Fibroblast of gingiva (primary cell): ENCODE results near the gene BMP8A.
A peak's percentile ranks its signal among the peaks of the same experiment; 100 is the strongest.
"Not testable (repeated sequence)": the region's sequence is repeated elsewhere in the genome, so short reads cannot be mapped to it uniquely, and the experiment has no call there.

Experiments
- DNase-seq: peaks from one replicate; pipeline ENCODE4 v3.0.0-alpha.2; 2011; ENCODE audit warnings: low read depth

BMP8A gene

DNA sequence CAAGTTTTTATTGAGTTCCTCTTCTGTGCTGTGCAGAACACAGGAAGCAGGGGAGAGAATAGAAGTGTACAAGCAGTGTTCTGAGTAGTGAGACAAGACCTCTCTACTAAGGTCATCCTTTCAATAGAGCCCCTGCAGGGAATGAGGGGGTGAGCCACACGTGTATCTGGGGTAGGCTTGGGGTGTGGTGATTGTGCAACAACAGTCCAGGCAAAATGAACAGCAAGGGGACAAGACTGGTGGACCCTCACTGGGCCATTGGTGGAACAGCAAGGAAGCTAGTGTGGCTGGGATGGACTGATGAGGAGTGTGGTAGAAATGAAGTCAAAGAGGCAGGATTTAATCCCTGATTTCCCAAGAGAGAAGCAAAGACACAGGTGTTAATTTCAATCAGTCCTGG is 8.2 kb upstream of the BMP8A start:
- no peak for DNase-seq

DNA sequence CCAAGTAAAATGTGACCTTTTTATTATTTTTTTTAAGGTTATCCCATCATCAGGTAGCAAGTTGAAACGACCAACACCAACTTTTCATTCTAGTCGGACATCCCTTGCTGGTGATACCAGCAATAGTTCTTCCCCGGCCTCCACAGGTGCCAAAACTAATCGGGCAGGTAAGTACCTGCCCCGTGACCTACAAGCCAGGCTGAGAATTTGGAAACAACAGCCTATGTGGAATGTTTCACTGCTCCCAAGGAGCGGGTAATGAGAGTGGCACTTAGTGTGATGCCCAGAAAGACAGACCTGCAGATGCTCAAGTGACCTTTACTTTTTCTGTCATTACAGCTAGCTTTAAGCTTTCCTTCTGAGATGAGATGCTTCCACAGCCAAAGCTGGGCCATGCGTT is 6.9 kb upstream of the BMP8A start:
- DNase-seq, result no peak

DNA sequence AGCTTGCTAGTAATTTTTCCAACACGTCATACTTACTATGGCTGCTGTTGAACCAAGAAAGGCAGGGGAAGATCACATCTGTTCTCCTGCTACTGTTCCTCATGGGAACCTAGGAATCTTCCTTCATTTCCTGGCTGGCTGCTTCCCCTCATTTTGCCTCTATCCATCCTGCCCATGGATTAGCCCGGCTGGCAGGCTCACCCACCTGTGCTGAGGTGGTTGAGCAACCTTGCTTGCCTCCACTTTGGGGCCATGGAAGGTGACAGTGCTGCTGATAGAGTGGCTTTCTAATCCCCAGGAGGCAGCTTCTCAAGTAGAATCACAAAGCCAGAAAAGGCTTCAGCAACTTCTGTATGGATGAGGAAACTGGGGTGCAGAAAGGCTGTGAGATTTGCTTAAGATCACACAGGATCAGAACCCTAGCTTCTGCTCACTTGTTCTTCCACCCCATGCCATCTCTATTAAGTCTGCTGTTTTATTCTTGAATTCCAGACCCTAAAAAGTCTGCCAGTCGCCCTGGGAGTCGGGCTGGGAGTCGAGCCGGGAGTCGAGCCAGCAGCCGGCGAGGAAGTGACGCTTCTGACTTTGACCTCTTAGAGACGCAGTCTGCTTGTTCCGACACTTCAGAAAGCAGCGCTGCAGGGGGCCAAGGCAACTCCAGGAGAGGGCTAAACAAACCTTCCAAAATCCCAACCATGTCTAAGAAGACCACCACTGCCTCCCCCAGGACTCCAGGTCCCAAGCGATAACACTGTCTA is 6.2 kb upstream of the BMP8A start:
- DNase-seq, result no peak

DNA sequence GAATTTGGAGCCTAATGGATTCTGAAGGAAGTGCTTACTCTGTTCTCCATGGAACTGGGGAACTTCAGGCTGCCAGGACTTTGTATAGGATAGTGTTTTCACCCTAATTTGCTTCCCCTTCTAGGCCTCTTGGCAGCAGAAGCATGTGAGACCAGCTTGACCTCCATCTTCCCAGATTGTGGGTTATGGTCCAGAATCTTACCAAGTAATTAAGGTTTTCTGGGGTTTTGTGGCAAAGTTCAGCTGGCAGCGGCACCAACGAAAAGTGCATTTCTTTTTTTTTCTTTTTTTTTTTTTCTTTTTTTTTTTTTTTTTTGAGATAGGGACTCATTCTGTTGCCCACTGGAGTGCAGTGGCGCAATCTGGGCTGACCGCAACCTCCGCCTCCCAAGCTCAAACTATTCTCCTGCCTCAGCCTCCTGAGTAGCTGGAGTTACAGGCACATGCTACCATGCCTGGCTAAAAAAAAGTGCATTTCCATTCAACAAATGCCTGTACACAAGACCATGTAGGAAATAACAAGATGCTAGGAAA is 3.4 kb upstream of the BMP8A start:
- DNase-seq, result no peak

DNA sequence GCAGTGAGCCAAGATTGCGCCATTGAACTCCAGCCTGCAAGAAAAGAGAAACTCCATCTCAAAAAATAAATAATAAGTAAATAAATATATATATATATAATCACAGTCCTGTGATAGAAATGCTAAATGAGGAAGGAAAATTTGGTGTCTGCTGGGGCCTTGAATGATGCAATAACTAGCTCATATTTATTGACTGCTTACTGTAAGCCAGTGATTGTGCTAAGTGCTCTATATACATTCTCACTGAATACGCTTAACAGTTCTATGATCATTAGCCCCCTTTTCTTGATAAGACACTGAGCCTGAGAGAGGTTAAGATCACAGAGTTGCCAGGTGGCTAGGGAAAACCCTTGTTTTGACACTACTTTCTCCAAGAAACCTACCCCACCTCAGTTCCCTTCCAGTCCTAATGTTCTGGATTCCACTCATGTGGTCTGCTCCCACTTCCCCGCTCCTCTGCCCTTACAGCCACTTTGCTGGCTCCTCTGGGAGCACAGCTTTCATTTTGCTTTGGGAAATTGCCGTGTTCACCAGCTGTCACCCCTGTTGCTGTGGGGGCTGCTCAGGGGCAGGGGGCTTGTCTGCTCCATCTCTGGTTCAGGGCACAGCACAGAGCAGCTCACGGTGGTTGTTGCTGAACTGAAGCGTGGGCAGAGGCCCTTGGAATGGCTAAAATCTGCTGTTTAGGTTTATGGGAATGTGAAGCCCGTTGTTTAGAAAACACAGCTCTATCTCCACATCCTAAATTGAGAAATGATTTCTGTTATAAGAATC is 2.5 kb upstream of the BMP8A start:
- no peak for DNase-seq

DNA sequence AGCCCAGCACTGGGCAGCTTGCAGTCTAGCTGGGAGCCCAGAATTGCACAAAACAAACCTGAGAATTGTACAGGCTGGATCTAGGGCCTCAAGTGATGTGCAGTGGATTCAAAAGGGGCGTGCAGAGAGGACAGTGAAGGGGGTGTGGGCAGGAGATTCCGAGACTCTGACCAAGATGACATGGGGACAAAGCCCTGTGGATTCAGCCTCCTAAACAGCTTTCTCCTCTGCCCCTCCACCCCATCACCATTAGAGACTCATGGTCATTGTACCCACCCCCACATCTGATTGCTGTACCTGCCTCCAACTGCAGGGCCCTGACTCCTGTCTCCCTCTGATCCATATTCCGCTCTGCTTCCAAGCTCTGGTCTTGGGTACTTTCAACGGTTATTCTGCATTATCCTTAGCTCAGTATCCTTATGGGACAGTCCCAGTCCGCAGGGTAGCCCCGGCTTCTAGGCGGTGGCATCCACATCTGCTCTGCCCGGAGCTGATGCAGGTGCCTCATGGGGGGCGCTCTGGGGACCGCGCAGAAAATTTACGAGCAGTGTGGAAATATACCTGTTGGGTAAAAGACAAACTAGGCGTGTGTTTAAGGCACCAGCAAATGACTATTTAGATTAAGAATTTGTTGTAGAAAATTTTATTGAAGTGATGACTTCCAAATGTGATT is 1.7 kb upstream of the BMP8A start:
- no peak for DNase-seq

DNA sequence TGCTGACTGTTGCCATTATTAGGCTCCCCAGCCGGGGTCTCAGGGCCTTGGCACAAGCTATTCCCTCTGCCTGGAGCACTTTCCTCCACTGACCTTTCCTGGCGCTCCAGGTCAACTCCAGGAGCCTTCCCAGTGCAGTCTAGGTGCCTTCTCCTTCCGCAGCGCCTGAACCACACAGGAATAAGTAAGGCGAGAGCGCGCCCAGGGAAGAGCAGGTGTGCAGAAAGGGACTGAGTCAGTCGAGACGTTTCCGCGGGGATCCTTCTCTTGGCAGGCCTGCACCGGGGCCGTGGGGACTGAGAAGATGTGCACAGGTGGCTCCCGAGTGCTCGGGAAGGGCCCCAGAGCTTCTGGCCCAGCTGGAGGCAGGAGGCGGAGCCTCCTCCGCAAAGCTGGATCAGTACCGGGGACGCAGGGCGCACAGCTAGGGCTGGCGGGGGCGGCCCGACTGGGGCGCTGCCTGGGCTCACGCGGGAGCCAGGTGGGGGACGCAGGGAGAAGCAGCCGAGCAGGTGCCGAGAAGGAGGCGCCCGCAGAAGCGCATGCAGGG is 765 bp upstream of the BMP8A start:
- no peak for DNase-seq

DNA sequence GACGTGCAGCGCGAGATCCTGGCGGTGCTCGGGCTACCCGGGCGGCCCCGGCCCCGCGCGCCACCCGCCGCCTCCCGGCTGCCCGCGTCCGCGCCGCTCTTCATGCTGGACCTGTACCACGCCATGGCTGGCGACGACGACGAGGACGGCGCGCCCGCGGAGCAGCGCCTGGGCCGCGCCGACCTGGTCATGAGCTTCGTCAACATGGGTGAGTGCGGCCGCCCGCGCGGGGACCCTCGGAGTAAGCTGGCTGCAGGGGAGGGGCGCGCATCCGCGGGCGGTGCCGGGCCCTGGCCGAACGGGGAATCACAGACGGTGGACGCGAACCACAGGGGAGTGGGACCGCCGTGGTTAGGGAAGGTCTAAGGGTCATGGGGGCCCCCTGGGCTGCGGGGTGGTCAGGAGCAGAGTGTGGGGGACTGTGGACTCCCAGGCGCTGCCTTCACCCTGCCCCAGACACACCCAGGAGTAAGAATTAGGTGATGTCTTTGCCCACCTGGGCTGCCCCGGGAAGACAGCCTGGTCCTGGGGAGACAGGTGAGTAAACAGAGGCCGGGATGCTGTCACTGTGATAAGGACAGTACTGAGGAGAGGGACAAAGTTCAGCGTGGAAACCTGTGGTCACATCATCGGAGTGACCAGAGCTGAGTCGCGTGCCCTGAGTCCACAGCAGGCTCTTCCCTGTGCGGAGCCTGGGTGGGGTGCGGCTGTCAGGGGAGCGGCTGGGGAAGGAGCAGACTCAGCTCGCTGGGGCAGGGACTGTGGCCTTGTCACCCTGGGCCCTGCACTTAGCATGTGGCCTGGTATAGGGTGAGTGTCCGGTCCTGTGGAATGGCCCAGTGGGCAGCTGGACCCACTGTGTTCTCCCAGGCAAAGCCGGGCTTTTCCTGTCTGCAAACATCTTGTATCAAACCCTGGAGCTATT is 944 bp downstream of the BMP8A start:
- DNase-seq, result not testable (repeated sequence)

DNA sequence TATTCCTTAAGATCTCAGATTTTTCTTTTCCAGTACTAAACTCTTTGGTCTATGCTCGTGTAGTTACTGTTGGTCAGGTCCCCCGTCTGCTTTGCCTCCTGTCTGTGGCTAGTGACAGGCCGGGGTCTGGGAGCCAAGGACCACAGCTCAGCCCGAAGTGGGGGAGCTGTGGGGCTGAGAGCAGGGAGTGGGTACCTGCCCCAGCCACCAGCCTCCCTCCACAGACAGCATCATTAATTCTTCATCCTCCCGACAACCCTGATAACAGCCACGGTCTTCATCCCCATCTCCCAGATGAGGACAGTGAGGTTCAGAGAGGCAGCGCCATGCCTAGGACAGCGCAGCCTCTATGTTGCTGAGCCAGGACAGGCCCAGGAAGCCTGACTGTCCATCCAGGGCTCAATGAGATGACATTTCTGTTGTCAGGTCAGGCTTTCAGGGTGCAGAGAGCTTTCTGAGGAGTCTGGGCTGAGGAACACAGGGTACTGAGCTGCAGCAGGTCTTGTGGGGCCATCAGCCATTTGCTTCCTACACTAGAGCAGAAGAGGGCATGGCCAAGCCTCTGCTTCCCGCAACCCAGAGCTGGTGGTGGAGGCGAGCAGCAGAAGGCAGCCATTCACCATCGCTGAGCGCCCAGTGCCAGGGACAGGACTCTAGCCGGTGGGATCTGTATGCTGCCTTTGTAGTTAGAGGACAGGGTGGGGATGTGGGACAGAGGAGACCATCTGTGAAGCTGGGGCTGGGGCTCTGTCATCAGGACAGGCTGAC is 1.8 kb downstream of the BMP8A start:
- not testable (repeated sequence) for DNase-seq

DNA sequence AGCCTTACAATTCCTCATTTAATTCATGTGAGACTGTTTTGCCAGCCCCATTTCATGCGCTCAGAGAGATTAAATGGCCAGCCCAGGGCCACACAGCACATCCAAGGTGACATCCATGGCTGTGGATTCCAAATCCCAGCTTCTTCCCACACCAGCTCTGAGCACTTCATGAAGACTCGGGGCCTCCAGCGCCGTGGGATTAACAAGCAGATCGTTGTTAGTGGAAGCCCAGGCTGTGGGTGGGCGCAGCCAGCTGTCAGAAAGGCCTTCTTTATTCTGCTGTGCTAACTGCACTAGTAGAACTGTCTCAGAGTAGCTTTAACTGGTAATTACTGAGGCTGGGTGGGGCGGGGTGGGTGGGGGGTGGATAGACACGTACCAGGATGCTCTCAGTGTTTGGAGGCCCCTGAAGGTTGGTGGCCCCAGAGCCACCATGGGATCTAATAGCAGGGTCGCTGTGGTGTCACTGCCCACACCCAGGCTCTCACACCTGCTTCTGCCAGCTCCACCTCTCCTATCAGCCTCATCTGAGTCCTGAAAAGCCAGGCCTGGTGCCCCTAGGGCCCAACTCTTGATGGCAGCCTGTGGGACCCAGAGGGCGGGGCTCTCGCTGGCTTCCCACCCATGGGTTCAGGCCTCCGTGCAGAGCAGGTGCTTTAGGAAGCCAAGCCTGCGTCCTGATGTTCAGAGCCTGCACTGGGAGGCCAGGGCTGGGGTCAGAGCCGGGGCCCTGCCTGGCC is 3.4 kb downstream of the BMP8A start:
- no peak for DNase-seq

DNA sequence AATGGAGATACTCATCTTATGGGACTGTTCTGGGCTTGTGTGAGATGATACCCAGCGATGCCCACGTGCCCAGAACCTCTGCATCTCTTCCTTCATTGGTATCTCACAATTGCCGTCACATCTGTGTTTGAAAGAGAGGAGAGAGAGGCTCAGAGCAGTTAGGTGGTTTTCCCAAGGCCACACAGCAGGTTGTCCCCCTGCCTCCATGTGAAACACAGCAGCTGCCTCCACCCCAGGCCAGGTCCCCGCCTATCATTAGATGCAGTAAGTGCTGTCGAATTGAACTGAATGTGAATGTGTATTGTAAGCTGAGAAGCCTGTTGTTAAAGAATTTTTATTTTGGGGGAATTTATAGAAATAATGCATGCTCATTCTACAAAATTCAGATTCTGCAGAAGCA is 5.1 kb downstream of the BMP8A start:
- DNase-seq, result not testable (repeated sequence)

DNA sequence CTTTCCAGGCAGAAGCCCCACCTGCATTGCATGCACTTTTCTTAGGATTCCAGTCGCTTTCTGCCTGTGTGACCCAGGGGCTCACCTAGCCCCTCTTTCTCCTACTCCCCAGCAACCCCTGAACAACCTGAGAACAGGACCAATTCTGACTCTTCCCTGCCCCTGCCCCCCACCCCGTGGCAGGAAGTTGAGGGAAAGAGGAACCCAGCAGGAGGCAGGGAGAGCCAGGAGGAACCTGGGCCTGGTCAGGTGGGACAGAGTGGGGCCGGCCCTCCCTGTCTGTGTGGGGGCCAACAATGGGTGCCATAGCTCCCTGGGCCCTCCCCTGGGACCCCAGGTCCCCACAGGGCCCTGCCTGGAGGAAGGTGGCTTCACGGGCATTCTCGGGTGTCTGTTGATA is 6.1 kb downstream of the BMP8A start:
- DNase-seq, result no peak

DNA sequence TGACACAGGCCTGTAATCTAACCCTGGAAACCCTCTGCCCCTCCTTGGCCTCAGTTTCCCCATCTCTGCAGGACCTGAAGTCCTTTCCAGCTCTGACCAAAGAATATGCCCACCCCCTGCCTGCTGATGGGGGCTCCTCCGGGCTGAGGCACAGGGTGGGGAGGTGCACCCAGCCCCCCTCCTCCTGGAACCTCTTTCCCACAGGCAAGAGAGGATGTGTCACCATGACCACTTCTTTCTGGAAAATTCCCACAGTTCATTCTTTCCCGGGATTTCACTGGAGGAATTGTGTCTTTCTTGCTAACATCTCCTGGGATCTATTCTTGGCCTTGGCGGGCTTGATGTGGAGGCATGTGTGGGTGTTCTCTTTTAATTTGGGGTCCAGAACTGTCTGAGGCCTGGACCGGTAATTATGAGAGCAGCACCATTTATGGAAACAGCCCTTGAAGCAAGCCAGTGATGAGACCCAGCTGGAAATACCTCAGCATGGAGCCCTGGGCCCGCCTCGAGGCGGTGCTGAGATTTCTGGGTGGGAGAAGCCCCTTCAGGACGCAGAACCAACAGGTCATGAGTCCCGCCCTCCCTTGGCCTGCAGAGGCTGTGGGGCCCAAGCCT is 6.8 kb downstream of the BMP8A start:
- DNase-seq, result not testable (repeated sequence)

DNA sequence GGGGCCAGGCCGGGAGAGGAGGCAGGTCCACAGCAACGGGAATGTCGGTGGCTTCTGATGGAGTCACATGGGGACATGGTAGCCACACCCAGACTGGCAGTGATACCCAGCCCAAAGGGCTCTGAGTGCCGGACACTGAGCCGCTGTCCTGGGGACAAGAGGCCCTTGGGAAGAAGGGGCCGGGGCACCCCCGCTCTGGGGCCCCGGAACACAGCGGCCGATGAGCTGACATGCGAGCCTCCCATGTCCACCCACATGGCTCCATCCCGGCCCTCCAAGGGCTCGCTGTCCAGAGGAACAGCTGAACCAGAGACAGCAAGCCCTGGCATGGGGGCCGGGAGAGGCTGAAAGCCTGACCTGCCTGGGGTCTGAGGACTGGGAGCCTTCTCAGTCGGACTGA is 7.4 kb downstream of the BMP8A start:
- not testable (repeated sequence) for DNase-seq

DNA sequence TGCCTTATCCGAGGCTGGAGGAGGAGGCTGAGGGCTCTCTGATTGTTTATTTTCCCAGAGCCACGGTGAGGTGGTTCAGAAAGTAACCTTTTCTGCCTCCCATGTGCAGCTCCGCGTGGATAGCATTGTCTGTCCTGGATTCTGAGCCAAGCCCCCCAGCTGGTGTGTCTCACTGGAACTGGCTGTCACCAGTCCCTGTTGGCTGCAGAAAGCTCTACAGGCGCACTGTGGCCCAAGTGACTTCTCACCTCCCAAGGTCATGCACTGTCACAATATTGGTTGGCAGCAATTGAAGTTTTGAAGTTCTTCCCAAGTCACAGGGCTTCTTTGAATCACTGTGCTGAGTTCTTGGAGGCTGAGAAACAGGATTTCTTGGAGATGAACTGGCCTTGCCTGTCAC is 8.2 kb downstream of the BMP8A start:
- DNase-seq, result no peak

DNA sequence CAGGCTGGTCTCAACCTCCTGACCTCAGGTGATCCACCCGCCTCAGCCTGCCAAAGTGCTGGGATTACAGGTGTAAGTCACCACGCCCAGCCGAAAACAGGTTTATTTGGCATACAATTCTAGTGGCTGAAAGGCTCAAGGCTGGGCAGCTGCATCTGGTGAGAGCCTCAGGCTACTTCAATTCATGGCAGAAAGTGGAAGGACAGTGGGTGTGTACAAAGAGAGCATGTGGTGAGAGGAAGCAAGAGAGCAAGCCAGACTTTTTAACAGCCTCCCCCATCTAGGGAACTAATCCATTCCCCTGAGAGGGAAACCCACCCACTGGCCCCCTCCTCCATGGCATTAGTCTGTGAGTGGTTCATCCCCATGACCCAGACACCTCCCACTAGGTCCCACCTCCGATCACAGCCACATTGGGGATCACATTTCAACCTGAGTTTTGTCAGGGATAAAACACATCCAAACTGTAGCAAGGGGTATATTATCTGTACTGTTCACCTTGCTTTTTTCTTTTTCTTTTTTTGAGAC is 9.5 kb downstream of the BMP8A start:
- no peak for DNase-seq

DNA sequence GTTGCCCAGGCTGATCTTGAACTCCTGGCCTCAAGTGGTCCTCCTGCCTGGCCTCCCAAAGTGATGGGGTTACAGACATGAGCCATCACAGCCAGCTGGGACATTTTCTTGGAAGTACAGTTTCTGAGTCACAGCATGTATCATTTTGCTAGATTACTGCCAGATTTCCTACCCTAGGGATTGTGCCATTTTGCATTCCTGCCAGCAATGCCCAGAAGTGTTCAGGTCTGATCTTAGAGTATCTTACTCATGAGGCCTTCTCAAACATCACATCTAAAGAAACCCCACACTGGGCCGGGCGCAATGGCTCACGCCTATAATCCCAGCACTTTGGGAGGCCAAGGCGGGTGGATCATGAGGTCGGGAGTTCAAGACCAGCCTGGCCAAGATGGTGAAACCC is 10.2 kb downstream of the BMP8A start:
- peak; percentile 95 for DNase-seq

DNA sequence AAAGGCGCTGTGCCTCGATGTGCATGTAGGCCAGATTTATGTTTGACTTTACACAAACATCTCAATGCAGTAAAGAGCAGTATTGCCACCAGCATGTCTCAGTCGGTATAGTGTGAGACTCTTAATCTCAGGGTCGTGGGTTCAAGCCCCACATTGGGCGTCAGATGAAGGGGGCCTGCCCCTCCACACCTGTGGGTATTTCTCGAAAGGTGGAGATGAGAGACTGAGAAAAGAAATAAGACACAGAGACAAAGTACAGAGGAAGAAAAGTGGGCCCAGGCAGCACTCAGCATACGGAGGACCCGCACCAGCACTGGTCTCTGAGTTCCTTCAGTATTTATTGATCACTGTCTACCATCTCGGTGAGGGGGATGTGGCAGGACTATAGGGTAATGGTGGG is 13.0 kb downstream of the BMP8A start:
- not testable (repeated sequence) for DNase-seq

DNA sequence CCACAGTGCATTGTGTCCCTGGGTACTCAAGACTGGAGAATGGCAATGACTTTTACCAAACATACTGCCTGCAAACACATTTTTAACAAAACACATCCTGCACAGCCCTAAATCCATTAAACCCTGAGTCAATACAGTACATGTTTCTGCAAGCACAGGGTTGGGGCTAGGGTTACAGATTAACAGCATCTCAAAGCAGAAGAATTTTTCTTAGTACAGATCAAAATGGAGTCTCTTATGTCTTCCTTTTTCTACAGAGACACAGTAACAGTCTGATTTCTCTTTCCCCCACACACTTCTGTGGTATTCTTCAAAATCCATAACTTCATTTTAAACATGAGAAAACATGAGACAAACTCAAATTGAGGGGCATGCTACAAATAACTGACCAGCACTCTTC is 13.9 kb downstream of the BMP8A start:
- DNase-seq, result no peak
